Activated T-cell treated with anti-CD3 and anti-CD28 coated beads, Interleukin-2, amount 50 U/mL, for 1 hour (primary cell): ENCODE results near the gene ABCC1.
"Not testable (repeated sequence)": the region's sequence is repeated elsewhere in the genome, so short reads cannot be mapped to it uniquely, and the experiment has no call there.

ENCODE experiments used
- DNase-seq: peaks from one replicate; pipeline ENCODE4 v3.0.0-alpha.2; 2020

Gene ABCC1

DNA sequence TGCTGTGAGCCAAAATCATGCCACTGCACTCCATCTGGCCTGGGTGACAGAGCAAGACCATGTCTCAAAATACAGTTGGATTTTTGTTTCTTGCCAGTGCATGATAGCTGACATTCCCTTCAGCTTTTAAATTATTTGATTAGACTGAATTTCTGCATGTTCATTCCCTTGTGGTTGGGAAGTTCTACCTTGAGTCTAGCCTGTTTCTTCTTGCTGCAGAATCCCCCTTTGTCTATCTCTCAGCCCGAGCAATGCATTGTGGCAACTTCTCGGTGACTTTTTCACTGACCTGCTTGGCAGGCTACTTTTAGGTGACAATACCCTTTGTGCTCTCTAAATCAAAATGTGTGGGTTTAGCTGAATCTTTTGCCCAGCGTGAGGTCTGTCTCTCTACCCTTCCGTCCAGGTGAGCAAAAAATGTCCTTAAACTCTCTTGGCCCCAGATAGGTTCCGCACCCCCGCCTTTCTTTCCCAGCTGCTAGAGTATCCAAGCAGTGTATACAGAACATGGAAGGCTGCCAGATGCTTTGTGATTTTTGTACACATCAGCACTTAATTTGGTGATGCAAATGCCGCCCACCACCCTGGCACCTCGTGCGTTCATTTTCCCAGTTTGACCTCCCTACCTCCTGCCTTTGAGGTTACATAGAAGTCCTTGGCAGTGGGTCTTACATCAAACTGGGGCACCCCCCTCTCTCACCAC, 143.7 kb downstream of the ABCC1 start:
- no peak for DNase-seq

DNA sequence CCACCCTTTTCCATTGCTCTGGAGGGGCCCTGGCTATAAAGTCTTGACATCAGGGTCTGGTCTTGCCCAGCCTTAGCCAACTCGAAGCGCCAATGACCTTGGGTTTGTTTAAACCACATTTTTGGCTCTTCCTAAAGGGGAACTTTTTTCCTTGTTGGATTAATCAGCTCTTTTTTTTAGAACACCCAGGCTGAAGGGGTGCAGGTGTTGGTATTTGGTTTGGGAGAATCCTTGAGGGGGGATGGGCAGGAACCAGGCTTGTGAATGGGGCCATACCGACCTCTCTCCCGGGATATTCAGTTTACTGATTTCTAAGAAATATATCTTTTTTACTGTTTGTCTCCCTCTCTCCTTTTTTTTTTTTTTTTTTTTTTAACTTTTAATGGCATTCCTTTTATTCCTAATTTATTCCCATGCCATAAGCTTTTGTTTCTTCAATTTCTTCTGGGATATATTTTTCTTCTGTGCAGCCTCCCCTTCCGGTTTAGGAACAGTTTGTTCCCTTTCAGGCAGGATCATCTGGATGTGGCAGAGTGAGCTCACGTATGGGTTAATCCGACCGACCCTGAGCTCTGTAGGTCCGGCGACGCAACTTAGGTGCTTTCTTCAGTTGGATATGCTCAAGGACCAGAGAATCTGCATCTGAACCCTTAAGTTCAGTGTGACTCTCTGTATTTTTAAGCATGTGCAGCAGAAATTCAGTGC, 144.4 kb downstream of the ABCC1 start:
- DNase-seq, result no peak

DNA sequence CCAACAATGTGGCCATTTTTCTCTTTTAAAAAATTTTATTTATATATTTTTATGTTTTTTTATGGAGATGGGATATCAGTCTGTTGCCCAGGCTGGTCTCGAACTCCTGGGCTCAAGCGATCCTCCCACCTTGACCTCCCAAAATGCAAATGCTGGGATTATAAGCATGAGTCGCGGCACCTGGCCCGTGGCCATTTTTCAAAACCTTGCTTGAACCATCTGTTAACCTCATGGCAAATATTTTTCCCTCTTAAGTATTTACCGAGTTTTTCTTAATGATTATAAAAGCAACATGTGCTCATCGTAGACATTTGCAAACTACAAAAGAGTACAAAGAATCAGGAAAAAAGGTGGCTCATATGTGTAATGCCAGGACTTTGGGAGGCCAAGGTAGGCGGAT, 146.2 kb downstream of the ABCC1 start:
- no peak for DNase-seq

DNA sequence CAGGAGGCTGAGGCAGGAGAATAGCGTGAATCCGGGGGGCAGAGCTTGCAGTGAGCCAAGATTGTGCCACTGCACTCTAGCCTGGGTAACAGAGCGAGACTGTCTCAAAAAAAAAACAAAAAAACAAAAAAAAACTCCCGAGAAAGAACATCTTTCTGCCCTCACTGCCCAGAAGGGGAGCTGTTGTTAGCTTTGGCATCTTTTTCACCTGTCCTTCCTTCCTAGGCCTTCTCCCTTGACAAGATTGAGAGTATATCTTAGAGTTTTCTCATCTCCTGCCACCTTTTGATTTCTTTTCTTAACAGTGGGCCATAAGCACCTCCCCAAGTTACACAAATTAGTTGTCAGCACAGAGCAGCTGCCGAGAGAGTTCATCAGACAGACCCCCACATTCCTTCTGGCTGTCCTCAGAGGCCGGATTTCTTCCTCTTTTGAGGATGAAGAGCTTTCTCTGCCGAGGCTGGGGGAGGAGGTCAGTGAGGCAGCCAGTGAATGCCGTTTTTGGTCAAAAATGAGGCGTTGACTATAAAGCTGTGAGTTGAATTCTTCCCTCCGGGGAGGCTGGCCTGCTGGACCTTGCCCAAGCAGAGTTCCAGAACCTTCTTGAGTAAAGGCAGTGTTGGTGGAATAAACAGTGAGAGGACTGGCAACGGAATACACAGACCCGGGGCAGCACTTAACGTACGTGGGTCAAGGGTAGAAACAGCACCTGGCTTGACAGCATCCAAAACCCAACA, 146.9 kb downstream of the ABCC1 start:
- DNase-seq, result no peak

DNA sequence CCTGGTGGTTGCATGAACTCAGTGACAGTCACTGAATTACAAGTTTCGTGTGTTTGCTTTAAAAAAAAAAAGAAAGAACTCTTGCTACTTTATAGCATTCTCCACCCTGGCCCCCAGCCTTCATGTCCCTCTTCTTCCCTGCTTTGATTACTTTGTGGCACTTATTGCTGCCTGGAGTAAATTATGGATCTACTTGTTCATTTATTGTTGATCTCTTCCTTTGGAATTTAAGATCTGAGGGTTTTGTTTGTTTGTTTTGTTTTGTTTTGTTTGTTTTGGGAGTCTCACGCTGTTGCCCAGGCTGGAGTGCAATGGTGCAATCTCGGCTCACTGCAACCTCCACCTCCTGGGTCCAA, 147.4 kb downstream of the ABCC1 start:
- DNase-seq, result no peak

DNA sequence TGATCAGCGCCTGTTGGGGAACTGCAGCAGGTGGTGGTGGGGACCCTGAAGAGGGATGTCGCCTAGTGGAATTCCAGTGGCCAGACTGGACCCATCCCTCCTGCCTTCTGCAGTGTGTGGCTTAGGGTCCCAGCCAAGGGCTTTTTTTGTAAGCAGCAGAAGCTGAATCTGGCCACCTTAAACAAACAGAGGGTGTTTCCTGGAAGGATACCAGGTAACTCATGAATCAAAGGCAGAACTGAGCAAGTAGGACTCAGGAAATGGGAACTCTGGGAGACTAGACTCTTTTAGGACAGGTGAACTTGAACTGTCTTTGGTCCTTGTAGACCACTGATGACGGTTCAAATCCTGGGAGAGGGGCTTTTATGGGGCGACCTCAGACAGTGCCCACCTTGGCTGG, 149.9 kb downstream of the ABCC1 start:
- no peak for DNase-seq

DNA sequence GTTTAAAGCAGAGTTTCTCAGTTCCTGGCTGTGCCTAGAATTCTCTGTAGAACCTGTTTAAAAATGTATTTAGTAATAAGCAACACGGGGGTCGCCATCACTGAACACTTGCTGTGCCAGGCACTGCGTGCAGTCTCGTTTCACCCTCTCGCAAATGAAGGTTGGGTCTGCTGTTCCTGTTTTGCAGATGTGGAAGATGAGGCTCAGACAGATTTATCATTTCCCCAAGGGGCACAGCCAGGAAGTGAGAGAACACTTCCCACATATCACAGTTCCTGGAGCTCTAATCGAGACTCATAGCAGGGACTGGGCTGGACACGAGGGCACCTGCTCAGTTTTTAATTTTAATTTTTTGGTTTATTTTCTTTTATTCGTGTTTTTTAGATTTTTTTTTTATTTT, 151.2 kb downstream of the ABCC1 start:
- no peak for DNase-seq

DNA sequence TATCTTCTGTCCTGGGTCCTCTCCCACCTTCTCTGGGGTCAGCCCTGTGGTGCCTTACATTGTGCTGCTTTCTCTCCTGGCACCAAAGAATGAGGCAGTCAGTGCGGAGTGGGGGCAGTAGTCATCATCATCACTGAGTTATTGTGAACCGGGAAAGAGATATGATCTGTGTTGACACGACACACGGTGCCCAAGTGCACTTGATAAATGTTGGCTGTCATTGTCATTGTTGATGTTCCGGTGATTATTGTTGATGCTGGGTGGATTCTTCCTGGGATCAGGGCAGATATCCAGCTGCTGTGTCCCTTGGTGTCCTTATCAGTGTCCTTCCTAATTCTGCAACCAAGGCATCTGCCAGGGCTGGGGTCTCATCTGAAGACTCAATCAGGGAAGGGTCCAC, 152.2 kb downstream of the ABCC1 start:
- no peak for DNase-seq

DNA sequence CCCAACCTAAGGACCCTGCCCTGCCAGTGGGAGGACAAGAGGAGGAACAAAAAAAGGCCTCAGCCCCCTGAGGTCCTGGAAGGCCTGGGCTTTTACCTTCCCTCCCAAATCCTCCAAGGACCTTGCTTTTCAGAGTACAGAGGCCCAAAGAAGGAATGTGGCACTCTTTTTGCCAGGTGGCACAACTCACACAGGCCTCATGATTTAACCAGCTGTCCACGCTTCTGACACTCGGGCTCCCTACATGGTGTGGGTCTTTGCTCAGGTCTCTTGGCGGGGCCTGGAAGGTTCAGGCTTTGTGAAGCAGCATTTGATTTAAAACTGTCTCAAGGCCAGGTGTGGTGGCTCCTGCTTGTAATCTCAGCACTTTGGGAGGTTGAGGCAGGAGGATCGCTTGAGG, 153.3 kb downstream of the ABCC1 start:
- DNase-seq, result no peak

DNA sequence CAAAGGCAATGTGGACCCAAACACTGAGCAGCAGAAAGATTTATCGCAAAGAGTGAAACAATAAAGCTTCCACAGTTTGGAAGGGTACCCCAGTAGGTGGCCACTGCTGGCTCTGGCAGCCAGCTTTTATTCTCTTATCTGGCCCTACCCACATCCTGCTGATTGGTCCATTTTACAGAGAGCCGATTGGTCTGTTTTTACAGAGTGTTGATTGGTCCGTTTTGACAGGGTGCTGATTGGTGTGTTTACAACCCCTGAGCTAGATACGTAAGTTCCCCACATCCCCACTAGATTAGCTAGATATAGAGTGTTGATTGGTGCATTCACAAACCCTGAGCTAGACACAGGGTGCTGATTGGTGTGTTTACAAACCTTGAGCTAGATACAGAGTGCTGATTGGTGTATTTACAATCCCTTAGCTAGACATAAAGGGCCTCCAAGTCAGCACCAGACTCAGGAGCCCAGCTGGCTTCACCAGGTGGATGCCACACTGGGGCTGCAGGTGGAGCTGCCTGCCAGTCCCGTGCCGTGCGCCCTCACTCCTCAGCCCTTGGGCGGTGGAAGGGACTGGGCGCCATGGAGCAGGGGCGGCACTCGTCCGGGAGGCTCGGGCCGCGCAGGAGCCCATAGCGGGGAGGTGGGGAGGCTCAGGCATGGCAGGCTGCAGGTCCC, 154.9 kb downstream of the ABCC1 start:
- not testable (repeated sequence) for DNase-seq

DNA sequence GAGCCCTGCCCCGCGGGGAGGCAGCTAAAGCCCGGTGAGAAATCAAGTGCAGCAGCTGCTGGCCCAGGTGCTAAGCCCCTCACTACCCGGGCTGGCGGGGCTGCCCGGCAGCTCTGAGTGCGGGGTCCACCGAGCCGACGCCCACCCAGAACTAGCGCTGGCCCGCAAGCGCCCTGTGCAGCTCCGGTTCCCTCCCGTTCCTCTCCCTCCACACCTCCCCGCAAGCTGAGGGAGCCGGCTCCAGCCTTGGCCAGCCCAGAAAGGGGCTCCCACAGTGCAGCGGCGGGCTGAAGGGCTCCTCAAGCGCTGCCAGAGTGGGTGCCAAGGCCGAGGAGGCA, 155.4 kb downstream of the ABCC1 start:
- not testable (repeated sequence) for DNase-seq

DNA sequence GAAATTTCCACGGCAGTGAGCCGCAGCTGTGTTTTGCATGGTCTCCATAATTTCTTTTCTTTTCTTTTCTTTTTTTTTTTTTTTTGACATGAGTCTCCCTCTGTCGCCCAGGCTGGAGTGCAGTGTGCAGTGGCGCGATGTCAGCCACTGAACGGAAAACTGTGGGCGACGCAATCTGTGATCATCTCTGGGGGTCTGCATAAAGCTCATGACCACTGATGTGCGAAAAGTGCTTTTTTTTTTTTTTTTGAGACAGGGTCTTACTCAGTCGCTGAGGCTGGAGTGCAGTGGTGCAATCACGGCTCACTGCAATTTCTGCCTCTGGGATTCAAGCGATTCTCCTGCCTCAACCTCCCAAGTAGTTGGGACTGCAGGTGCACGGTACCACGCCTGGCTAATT, 156.2 kb downstream of the ABCC1 start:
- DNase-seq, result no peak

DNA sequence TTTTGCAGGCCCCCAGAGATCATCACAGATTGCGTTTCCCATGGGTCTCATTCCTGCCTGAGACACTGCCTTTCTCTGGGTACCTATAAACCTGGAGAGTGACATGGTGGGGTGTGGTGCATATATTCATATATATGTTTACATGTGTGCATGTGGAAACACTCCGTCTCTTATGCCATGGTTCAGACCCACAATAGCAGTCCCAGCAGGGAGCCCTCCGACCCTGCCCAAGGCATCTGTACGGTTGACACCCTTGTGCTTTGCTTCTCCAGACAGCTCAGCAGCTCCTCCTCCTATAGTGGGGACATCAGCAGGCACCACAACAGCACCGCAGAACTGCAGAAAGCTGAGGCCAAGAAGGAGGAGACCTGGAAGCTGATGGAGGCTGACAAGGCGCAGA, 157.1 kb downstream of the ABCC1 start:
- DNase-seq, result no peak

DNA sequence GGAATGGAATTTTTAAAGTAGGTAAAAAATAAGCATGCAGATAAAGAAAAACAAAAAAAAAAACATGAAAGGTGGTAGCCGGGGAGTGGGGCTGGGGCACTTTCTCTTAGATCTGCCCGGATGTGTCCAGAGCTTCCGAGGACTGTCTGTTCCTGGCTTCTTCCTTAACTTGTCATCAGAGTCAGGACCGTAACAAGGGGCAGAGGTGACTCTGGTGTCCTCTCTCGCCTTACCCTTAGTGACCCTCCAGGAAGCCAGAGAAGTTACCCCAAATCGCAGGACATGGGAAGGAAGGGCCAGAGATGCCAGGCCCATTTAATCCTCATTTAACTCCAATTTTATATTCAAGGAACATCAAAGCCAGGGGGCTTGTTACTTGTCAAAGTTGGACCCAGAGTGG, 158.4 kb downstream of the ABCC1 start:
- DNase-seq, result no peak

DNA sequence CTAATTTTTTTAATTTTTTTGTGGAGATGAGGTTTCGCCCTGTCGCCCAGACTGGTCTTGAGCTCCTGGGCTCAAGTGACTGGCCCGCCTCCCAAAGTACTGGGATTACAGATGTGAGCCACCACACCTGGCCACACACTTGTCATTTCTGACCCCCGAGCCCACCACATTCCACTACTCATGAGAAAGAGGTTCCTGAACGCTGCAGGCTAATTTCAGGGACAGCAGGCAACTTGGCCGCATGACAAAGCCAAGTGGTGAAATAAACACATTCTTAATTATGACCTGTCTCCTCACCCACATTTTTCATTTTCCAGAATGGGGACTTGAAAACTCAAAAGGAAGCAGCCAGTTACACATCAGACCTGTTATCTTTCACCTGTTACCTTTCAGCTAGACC, 159.3 kb downstream of the ABCC1 start:
- DNase-seq, result no peak

DNA sequence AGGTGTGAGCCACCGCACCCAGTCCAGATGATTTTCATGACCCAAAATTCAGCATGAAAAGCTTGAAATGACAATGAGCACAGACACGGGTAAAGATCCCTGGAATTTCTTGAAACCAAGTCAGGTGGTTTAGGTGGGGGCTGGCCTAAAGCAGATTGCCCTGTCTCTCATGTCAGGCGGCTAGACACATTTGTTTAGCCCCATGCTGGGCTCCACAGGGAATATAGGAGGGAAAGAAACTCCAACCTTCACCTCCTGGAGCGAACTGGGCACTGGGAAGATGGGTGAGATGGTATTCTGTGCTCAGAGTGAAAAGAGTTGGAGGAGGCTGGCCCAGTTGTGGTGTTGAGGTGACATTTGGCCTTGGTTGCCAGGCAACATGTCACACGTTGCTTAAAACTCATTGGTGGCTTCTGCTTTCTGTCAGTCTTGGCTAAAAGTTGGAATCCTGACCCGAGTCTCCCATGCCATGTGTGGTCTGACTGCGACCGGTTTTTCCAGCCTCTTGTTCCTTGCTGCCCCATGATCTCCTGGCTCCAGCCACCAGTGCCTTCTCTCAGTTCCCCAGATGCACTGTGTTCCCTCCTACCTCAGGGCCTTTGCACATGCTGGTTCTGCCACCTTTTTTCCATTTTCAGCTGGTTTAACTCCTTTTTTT, 160.2 kb downstream of the ABCC1 start:
- DNase-seq, result no peak

DNA sequence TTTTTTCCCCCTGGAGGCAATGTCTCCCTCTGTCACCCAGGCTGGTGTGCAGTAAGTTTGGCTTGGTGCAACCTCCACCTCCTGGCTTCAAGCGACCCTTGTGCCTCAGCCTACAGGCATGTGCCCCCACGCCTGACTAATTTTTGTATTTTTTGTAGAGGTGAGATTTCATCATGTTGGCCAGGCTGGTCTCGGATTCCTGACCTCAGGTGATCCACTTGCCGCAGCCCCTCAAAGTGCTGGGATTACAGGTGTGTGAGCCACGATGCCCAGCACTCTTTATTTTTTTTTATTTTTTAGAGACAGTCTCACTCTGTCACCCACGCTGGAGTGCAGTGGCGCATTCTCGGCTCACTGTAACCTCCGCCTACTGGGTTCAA, 160.7 kb downstream of the ABCC1 start:
- no peak for DNase-seq

DNA sequence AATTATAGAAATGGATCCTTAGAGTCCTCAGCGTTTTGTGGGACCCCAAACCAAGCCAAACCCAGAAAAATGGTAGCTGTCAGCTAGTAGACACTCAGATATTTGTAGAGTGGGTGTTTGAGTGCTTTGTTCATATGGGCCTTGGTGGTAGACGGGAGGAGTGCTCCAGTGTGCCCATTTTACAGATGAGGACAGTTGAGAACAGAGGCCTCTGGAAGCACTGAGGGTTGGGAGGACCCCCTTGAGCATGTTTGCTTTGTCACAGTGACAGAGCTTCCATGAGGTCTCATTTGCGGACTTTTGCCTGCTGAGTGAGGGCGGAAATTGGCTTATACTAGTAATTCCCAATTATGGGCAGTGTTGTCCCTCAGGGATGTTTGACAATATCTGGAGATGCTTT, 162.2 kb downstream of the ABCC1 start:
- no peak for DNase-seq

DNA sequence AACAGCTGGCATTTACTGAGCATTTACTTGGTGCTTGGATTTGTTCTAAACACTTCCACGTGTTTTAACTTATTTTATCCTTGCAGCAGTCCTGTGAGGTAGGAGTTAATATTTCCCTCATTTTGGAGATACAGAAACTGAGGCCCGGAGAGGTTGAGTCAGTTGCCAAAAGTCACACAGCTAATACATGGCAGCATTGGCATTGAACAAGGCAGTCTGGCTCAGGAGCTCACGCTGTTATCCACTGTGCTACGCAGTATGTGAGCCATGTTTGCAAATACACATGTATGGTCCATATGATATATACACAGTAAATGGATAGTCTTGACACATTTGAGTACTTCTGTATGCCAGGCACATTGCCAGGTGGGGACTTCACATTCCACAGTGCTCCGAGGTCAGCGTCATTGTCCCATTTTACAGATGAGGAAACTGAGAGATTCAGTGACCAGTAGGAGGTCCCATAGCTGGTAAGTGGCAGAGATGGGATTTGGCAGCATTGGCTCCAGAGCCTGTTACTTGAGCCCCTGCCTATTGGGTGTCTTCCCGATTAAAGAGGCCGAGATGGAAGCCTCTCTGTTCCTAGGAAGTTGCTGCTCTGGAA, 163.1 kb downstream of the ABCC1 start:
- no peak for DNase-seq

DNA sequence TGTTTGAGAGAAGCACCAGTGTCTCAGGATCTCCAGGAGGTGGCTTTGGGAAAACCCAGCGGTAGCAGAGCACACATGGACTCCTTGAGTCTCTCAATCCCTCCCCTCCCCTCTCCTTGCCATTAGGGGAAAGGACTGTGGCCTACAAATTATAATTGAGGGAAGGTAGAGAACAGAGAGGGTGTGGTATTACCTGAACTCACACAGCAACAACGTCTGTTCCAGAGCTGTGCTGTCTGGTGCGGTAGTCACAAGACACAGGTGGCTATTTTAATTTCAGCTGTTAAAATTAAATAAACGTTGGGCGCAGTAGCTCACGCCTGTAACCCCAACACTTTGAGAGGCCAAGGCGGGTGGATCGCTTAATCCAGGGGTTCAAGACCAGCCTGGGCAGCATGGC, 163.7 kb downstream of the ABCC1 start:
- DNase-seq, result no peak

DNA sequence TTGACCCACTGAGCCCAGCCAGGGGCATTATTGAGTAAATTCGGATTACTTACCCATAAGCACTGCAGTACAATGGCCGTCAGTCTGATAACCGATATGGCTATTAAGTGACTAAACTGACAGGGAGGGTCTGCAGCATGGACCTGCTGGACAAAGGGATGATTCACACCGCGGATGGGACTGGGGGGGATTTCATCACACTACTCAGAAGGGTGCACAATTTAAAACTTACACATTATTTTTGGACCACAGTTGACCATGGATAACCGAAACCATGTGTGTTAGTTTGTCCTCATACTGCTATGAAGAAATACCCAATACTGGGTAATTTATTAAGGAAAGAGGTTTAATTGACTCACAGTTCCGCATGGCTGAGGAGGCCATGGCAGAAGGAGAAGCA, 167.4 kb downstream of the ABCC1 start:
- no peak for DNase-seq

DNA sequence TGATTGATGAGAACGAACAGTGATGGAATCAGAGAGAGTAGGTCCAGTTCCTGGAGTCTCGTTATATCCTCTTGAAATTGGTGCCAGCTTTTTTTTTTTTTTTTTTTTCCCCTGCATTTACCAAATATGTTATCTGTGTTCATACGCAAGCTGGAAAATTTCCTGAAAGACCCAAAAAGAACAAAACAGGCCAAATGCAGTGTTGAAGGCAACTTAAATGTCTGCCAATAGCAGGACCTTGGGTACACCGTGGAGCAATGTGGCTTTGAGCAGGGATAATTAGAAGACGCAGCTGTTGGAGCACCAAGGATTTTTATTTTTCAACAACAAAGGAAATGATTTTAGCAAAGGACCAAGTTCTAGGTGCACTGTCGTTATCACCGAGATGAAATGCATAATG, 168.9 kb downstream of the ABCC1 start:
- no peak for DNase-seq

DNA sequence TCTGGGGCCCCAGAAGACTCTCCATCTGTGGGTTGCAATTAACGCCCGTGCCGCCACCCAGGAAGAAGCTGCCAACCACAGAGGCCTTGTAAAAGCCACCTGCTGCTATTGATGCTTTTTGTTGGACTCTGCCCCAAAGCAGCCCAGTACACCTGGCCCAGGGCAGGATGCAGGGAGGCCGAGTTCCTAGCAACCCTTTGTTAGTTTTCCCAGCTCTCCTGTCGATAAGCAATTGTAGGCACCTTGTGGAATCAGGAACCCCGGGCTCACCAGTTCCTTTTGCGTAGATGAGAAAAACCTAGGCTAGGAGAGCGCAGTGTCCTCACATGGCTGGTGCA, 170.6 kb downstream of the ABCC1 start:
- no peak for DNase-seq
